BJ (cell line): ENCODE results near the gene GPR84. TPM values are rescaled to one million over a fixed set of nuclear protein-coding genes. Genes with fewer than 3 reads are reported as not detected.

Source experiments
- CTCF ChIA-PET: fragments of 350-600 bp; formaldehyde crosslinking; extraction: SDS; loops from one replicate; lab custom pipeline; 2021; ENCODE audit warnings: antibody characterized with exemption, inconsistent platforms; lab: Yijun Ruan, JAX
- POLR2A ChIA-PET: fragments of 300-600 bp; sonication (Branson Sonifier 250); formaldehyde crosslinking; extraction: SDS; loops from one replicate; lab custom pipeline; 2021; ENCODE audit warnings: antibody characterized with exemption; lab: Charles Lee
- DNase-seq: peaks from one replicate; pipeline ENCODE4 v3.0.0-alpha.2; 2011; ENCODE audit warnings: low read depth
- H3K27me3 ChIP-seq: 2 replicates; pipeline ENCODE4 v1.6.0; 2011; ENCODE audit warnings: low read length; ENCODE audit not compliant: control insufficient read depth, insufficient read depth
- H3K36me3 ChIP-seq: 2 replicates; pipeline ENCODE4 v1.5.1; 2011; ENCODE audit warnings: low read length; ENCODE audit not compliant: control insufficient read depth, insufficient read depth
- H3K4me3 ChIP-seq: 2 replicates; pipeline ENCODE4 v1.5.1; 2011; ENCODE audit warnings: low read depth, mild to moderate bottlenecking, control low read depth, low read length
- polyA plus RNA-seq: library from polyadenylated mRNA; depleted of rRNA; stranded (reverse); fragments of >200 nt; gene quantifications from 2 replicates; pipeline ENCODE4 v1.2.3, GENCODE V29; 2011
- TF ChIP-seq, protein P1 (sequence below): IDR thresholded peaks from 2 replicates; pipeline ENCODE4 v1.5.1; 2011; ENCODE audit warnings: low read depth, mild to moderate bottlenecking, control low read depth, inconsistent platforms, low read length, moderate library complexity; ENCODE audit not compliant: insufficient read depth

The GPR84 gene
- polyA plus RNA-seq, 1 experiment, result not detected

DNA sequence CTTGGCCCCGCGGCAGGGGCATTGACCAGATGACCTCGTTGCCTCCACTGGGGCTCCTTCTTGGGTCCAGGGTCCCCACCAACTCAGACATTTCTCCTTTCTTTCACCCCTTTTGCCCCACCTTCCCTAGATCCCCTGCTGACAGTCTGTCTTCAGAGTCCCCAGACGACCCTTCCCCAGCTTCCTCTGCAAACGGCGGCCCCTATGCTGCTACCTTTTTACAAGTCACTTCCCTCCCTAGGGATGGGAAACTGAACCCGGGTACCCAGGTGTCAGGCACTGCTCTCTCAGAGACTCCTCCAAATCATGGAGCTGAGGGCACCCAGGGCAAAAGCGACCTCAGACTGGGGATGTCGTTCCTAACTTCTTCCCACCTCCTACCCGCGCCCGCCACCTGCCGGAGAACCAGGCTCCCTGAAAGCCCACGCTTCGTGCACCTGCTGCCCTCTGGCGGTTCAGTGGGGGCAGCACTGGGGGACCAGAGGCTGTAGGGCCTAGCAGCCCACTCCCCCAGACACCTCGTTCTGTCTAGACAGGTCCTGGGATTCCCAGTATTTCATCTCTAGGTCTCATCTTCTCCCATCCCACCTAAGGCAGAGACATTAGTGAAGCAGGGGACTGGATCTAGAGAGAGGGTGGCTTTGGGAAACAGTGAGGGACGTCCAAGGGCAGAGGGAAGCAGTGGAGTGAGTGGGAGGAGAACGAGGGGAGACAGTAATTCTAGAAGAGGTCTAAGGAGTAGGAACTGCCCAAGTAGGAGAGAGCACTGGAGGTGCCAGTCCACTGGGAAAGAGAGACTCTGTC is 15.3 kb upstream of the GPR84 start:
- CTCF ChIA-PET, result interaction anchor here (0.6 to 5.5 kb wide), 67 partner anchors 8 to 573 kb away, joined by 3 to 72 read pairs (median 5); partner anchors contain the start of genes CBX5, COPZ1, HNRNPA1 and HOXC10
- POLR2A ChIA-PET, result no interaction called here
- DNase-seq, result no peak
- H3K36me3 ChIP-seq, result no peaks in the 10 kb centered on the region
- H3K27me3 ChIP-seq, result no peaks in the 10 kb centered on the region
- H3K4me3 ChIP-seq, result peak overlapping the region; percentile 43
- TF ChIP-seq, protein P1, sequence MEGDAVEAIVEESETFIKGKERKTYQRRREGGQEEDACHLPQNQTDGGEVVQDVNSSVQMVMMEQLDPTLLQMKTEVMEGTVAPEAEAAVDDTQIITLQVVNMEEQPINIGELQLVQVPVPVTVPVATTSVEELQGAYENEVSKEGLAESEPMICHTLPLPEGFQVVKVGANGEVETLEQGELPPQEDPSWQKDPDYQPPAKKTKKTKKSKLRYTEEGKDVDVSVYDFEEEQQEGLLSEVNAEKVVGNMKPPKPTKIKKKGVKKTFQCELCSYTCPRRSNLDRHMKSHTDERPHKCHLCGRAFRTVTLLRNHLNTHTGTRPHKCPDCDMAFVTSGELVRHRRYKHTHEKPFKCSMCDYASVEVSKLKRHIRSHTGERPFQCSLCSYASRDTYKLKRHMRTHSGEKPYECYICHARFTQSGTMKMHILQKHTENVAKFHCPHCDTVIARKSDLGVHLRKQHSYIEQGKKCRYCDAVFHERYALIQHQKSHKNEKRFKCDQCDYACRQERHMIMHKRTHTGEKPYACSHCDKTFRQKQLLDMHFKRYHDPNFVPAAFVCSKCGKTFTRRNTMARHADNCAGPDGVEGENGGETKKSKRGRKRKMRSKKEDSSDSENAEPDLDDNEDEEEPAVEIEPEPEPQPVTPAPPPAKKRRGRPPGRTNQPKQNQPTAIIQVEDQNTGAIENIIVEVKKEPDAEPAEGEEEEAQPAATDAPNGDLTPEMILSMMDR, result peak; percentile 100

DNA sequence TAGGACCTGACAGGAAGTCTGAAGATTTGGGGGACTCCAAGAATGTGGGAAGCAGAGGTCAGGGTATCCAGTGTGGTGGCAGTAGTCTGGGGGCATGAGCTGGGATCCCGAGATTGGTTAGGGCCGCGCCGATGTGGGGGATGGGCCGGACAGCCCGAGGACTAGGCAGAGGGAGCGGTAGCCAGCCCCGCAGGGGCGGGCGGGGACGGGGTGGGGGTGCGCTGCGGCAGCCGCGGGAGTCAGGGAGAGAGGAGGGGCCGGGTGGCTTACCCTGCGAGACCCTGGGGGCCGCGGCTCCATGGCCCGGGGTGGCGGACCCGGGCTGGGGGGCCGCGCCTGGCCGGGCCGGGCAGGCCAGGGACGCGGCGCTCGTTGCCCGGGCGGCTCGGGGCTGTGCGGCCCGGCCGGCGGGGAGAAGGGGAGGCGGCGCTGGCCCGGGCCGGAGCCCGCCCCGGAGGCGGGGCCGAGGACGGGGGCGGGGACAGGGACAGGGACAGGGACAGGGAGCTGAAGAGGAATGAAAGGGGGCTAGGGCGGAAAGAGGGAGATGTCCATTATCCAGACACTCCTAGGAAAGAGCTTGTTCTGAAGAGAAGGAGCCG is 14.6 kb upstream of the GPR84 start:
- POLR2A ChIA-PET, result no interaction called here
- TF ChIP-seq, protein P1, result no peak
- no peak for DNase-seq
- no peaks in the 10 kb centered on the region for H3K27me3 ChIP-seq
- H3K4me3 ChIP-seq, result peak overlapping the region; percentile 43
- CTCF ChIA-PET, result interaction anchor here (0.5 to 5.5 kb wide), 58 partner anchors 7 to 572 kb away, joined by 3 to 72 read pairs (median 5); partner anchors contain the start of genes COPZ1, HOXC10, HOXC8 and NFE2
- H3K36me3 ChIP-seq, result no peaks in the 10 kb centered on the region

DNA sequence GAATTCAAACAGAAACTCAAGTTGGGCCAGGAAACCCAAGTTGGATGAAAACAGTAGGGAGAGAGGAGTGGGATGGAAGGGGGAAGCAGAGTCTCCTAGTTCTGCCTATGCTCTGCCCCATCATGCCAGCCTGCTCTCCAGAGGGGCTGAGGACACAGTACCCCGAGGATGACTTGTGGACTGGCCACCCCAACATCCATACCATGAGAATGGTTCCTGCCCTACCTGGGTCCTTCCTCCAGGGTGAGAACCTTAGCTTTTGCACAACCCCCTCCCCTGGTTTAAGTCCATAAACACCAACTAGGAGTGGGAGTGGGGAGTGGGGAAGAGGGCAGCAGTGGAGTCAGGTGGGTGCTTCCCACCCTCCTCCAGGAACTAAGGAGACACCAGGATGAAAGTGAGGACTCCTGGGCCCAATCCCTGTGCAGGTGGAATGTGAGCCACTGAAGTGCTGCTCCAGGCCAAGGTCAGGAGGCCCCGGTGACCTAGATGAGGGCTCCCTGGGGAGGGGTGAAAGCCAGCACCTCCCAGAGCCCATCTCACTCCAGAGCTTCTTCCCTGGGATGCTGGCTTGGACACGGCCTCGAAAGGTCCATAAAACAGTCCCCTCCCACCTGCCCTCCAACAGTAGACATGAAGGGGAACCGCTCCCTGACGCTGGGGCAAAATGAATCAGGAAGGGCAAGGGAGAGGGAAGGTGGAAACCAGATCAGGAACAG is 13.7 kb upstream of the GPR84 start:
- H3K27me3 ChIP-seq, result no peaks in the 10 kb centered on the region
- H3K4me3 ChIP-seq, result no peak overlapping the region
- ChIA-PET CTCF (interaction anchor here (1.5 to 5.5 kb wide), 7 partner anchors 7 to 159 kb away, joined by 4 to 72 read pairs (median 26); no protein-coding TSS in a partner anchor), POLR2A (no interaction called here)
- H3K36me3 ChIP-seq, result no peaks in the 10 kb centered on the region
- no peak for DNase-seq
- TF ChIP-seq, protein P1, result no peak

DNA sequence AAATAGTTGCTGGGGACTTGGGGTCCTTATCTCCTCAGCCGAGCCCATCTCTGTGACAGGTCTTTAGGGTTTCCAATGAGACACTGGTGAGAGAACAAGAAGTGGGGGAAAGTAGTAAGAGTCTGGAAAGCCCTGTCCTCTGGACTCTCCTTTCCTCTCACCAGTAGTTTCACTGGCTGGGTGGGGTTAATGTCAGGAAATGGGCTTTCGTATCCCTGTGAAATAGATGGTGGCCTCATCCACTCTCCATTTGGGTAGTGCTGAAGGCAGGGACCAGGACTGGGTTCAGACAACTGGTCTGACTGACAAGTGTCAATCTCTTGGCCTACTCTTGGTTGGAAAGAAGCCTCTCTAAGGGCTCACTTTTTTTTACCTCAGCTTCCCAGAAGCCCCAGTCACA is 12.7 kb upstream of the GPR84 start:
- ChIA-PET POLR2A (no interaction called here), CTCF (interaction anchor here (1.3 to 4.1 kb wide), 3 partner anchors 15 to 60 kb away, joined by 3 to 53 read pairs (median 3); no protein-coding TSS in a partner anchor)
- Histone ChIP-seq H3K27me3 (no peaks in the 10 kb centered on the region), H3K4me3 (no peak overlapping the region), H3K36me3 (no peaks in the 10 kb centered on the region)
- DNase-seq, result no peak
- TF ChIP-seq, protein P1, result no peak
